Karpas-422 (cell line): ENCODE data around the gene HK2. TPM values are rescaled to one million over a fixed set of nuclear protein-coding genes. Genes with fewer than 3 reads are reported as not detected.

Experiments
- DNase-seq: peaks from one replicate; pipeline ENCODE4 v3.0.0-alpha.2; 2015
- H2AFZ ChIP-seq: fragments of 200-600 bp; sonication (generic); 2 replicates; pipeline ENCODE4 v1.6.1; 2014; ENCODE audit warnings: antibody characterized with exemption, low read length, mixed read lengths
- H3K27ac ChIP-seq: fragments of 200-600 bp; sonication (generic); 2 replicates; pipeline ENCODE4 v1.5.1; 2014; ENCODE audit warnings: mild to moderate bottlenecking, low read length, moderate library complexity
- H3K27me3 ChIP-seq: fragments of 200-600 bp; sonication (generic); 2 replicates; pipeline ENCODE4 v1.6.1; 2014; ENCODE audit warnings: low read length, mixed read lengths
- H3K36me3 ChIP-seq: fragments of 200-600 bp; sonication (generic); 2 replicates; pipeline ENCODE4 v1.6.1; 2014; ENCODE audit warnings: low read length, mixed read lengths; ENCODE audit not compliant: insufficient read depth
- H3K4me1 ChIP-seq: fragments of 200-600 bp; sonication (generic); 2 replicates; pipeline ENCODE4 v1.6.1; 2014; ENCODE audit warnings: mild to moderate bottlenecking, low read length, mixed read lengths
- H3K4me2 ChIP-seq: fragments of 200-600 bp; sonication (generic); 2 replicates; pipeline ENCODE4 v1.6.1; 2014; ENCODE audit warnings: low read length, low read depth, mild to moderate bottlenecking; ENCODE audit not compliant: poor library complexity, severe bottlenecking
- H3K4me3 ChIP-seq: fragments of 200-600 bp; sonication (generic); 2 replicates; pipeline ENCODE4 v1.5.1; 2014; ENCODE audit warnings: mild to moderate bottlenecking, antibody characterized with exemption, low read length, mixed read lengths
- H3K79me2 ChIP-seq: fragments of 200-600 bp; sonication (generic); 2 replicates; pipeline ENCODE4 v1.6.1; 2014; ENCODE audit warnings: mild to moderate bottlenecking, low read length, mixed read lengths
- H3K9ac ChIP-seq: fragments of 200-600 bp; sonication (generic); 2 replicates; pipeline ENCODE4 v1.6.0; 2014; ENCODE audit warnings: low read length
- H3K9me2 ChIP-seq: fragments of 200-600 bp; sonication (generic), shearing (Covaris generic); replicated peaks from 2 replicates; pipeline ENCODE4 v1.6.0; 2014; ENCODE audit warnings: mild to moderate bottlenecking, low read length, moderate library complexity; ENCODE audit not compliant: insufficient read depth
- H3K9me3 ChIP-seq: fragments of 300-700, 200-600 bp; sonication (generic); 2 replicates; pipeline ENCODE4 v1.6.1; 2014; ENCODE audit warnings: low read length, mixed read lengths
- H4K20me1 ChIP-seq: fragments of 200-600 bp; sonication (generic); 2 replicates; pipeline ENCODE4 v1.6.1; 2014; ENCODE audit warnings: mild to moderate bottlenecking, antibody characterized with exemption, low read length, low read depth; ENCODE audit not compliant: insufficient read depth
- total RNA-seq: library from RNA; depleted of rRNA; stranded (reverse); fragments of >200 nt; shearing (Covaris generic); gene quantifications from 2 replicates; pipeline ENCODE4 v1.2.3, GENCODE V29; 2014; ENCODE audit warnings: low replicate concordance

Gene HK2
- total RNA-seq, 1 experiment from 2014 or later = 80.7 TPM

GRCh38 chr2:74873012-74873665, 39.2 kb downstream of the HK2 start:
- H3K36me3 ChIP-seq = peaks cover 68% of the 10 kb centered on the region
- H3K79me2 ChIP-seq = peaks cover 57% of the 10 kb centered on the region
- H3K4me3 ChIP-seq = no peak overlapping the region
- H4K20me1 ChIP-seq = peaks cover 55% of the 10 kb centered on the region
- no peaks in the 10 kb centered on the region for H3K9me3 ChIP-seq
- DNase-seq = no peak
- no peaks in the 10 kb centered on the region for H3K27me3 ChIP-seq
- no peak overlapping the region for H3K4me2 ChIP-seq
- no peak overlapping the region for H3K27ac ChIP-seq
- H3K4me1 ChIP-seq = peaks cover 10% of the 10 kb centered on the region; the same call in 1 of the 2 replicates
- no peaks in the 10 kb centered on the region for H3K9me2 ChIP-seq
- H3K9ac ChIP-seq = no peak overlapping the region
- no peak overlapping the region for H2AFZ ChIP-seq

DNA sequence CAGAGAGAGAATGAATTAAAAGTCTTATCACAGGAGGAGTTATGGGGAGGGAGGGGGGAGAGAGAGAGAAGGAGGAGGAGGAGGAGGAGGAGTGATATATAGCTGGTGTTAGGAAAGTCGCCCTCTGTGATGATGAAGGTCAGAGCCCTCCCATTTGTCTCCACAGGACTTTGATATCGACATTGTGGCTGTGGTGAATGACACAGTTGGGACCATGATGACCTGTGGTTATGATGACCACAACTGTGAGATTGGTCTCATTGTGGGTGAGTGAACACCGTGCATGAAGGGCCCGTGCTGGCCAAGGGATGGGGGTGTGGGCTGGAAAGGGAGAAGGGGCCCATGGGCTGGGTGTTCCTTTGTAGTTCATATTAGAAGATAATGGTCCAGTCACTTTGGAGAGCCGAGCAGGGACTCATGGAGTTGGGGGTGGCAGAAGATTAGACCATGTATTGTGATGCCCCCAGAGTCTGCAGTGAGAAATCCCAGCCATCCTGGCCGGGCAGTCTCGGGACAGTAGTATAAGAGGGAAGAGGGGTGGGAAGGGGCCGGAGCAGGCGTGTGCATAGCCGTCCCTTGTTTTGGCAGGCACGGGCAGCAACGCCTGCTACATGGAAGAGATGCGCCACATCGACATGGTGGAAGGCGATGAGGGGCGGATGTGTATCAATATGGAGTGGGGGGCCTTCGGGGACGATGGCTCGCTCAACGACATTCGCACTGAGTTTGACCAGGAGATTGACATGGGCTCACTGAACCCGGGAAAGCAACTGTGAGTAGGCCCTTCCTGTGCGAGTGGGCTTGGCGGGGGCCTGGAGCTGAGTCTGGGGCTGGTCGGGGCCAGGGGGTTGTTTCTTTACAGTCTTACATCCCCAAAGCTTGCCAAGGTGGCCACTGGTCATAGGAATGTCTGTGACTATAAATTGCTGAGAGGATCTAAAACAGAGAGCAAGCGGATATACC, 40.0 kb downstream of the HK2 start:
- Histone ChIP-seq H3K9me2 (no peaks in the 10 kb centered on the region), H3K4me2 (no peak overlapping the region), H3K79me2 (peaks cover 49% of the 10 kb centered on the region), H3K9ac (no peak overlapping the region), H3K27me3 (no peaks in the 10 kb centered on the region), H4K20me1 (peaks cover 46% of the 10 kb centered on the region), H3K27ac (no peak overlapping the region), H3K4me1 (peaks cover 7% of the 10 kb centered on the region; the same call in 1 of the 2 replicates), H2AFZ (no peak overlapping the region), H3K36me3 (peaks cover 69% of the 10 kb centered on the region), H3K9me3 (no peaks in the 10 kb centered on the region), H3K4me3 (no peak overlapping the region)
- no peak for DNase-seq

- no peak overlapping the region for H3K9ac ChIP-seq
- H2AFZ ChIP-seq = no peak overlapping the region
- no peak overlapping the region for H3K27ac ChIP-seq
- no peaks in the 10 kb centered on the region for H3K9me3 ChIP-seq
- H4K20me1 ChIP-seq = peaks cover 43% of the 10 kb centered on the region
- H3K4me2 ChIP-seq = no peak overlapping the region
- H3K79me2 ChIP-seq = peaks cover 25% of the 10 kb centered on the region
- DNase-seq = peak; percentile 90
- no peak overlapping the region for H3K4me3 ChIP-seq
- peaks cover 77% of the 10 kb centered on the region for H3K36me3 ChIP-seq
- no peaks in the 10 kb centered on the region for H3K27me3 ChIP-seq
- H3K9me2 ChIP-seq = no peaks in the 10 kb centered on the region
- no peaks in the 10 kb centered on the region for H3K4me1 ChIP-seq
These were observed 42.4 kb downstream of the HK2 start for GRCh38 chr2:74876081-74876886.

DNA sequence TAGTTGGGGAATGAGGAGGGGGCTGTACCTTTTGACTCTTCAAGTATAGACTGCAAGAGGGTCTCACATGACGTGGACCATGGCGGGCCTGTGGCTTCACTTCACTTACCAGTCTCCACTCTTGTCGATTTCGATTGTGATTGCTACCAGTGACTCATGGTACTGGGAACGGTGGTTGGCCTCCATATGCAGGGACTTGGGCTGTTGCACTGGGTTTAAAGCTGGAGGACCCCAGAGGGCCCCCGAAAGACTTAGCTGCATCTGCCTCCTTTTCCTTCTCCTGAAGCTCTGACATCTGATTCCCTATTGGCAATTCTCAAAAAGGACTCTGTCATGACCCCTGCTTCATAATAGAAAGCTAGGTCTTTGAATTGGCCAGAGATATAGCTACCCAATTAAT, 43.4 kb downstream of the HK2 start:
- no peak overlapping the region for H3K4me2 ChIP-seq
- H3K9me2 ChIP-seq = no peaks in the 10 kb centered on the region
- H3K9ac ChIP-seq = no peak overlapping the region
- no peaks in the 10 kb centered on the region for H3K27me3 ChIP-seq
- H3K27ac ChIP-seq = no peak overlapping the region
- no peak overlapping the region for H2AFZ ChIP-seq
- H3K36me3 ChIP-seq = peaks cover 76% of the 10 kb centered on the region
- H3K9me3 ChIP-seq = no peaks in the 10 kb centered on the region
- H3K4me1 ChIP-seq = no peaks in the 10 kb centered on the region
- peaks cover 15% of the 10 kb centered on the region for H3K79me2 ChIP-seq
- peaks cover 34% of the 10 kb centered on the region for H4K20me1 ChIP-seq
- DNase-seq = no peak
- no peak overlapping the region for H3K4me3 ChIP-seq

DNA sequence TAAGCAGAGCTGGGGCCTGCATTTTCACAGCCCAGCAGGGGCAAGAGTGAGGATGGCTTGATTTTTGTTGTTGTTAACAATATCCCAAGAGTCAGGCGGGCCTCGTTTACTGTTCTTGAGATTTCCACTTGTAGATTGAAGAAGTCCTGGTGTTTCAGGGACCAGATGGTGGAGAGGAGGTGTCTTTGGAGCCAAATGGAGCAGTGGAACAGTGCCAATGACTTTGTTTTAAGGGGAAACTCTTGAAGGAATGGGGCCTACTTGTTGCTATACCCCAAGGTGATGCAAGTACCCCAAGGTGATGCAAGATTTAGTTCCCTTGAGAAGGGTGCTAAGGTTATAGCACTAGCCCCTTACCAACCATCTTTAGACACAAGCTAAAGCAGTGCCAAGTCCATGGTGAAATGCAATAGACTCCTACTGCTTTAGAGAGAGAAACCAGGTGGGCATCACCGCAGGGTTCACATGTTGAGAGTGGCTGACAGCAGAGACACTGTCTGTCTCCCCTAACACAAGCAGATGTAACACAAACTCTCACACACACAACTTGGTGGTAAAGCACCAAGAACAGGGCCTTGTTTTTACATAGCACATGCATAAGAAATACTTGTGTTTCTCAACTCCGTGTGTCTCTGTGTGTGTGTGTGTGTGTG, 44.0 kb downstream of the HK2 start:
- peaks cover 10% of the 10 kb centered on the region for H3K79me2 ChIP-seq
- H3K36me3 ChIP-seq = peaks cover 75% of the 10 kb centered on the region

DNA sequence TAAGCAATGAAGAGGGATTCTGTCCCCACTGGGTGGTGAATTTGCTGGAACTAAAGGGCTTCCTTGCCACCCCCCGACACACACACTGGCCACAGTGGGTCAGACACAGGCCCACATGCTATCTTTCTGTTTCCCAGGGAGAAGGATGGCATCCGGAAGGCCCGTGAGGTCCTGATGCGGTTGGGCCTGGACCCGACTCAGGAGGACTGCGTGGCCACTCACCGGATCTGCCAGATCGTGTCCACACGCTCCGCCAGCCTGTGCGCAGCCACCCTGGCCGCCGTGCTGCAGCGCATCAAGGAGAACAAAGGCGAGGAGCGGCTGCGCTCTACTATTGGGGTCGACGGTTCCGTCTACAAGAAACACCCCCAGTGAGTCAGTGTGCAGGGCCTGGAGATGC, 44.6 kb downstream of the HK2 start:
- DNase-seq = no peak
- peaks cover 25% of the 10 kb centered on the region; the same call in 1 of the 2 replicates for H4K20me1 ChIP-seq
- no peaks in the 10 kb centered on the region for H3K9me3 ChIP-seq
- H3K36me3 ChIP-seq = peaks cover 75% of the 10 kb centered on the region
- no peaks in the 10 kb centered on the region for H3K9me2 ChIP-seq
- H3K4me2 ChIP-seq = no peak overlapping the region
- peaks cover 7% of the 10 kb centered on the region for H3K79me2 ChIP-seq
- no peaks in the 10 kb centered on the region for H3K27me3 ChIP-seq
- no peak overlapping the region for H3K9ac ChIP-seq
- H3K4me1 ChIP-seq = no peaks in the 10 kb centered on the region
- no peak overlapping the region for H2AFZ ChIP-seq
- no peak overlapping the region for H3K27ac ChIP-seq
- no peak overlapping the region for H3K4me3 ChIP-seq

More for the DNA sequence above, 44.0 kb downstream of the HK2 start:
- Histone ChIP-seq H3K9me3 (no peaks in the 10 kb centered on the region), H3K4me3 (no peak overlapping the region), H3K27me3 (no peaks in the 10 kb centered on the region), H3K4me2 (no peak overlapping the region), H3K4me1 (no peaks in the 10 kb centered on the region), H3K9ac (no peak overlapping the region), H3K9me2 (no peaks in the 10 kb centered on the region), H4K20me1 (peaks cover 30% of the 10 kb centered on the region), H2AFZ (no peak overlapping the region), H3K27ac (no peak overlapping the region)
- DNase-seq = no peak

DNA sequence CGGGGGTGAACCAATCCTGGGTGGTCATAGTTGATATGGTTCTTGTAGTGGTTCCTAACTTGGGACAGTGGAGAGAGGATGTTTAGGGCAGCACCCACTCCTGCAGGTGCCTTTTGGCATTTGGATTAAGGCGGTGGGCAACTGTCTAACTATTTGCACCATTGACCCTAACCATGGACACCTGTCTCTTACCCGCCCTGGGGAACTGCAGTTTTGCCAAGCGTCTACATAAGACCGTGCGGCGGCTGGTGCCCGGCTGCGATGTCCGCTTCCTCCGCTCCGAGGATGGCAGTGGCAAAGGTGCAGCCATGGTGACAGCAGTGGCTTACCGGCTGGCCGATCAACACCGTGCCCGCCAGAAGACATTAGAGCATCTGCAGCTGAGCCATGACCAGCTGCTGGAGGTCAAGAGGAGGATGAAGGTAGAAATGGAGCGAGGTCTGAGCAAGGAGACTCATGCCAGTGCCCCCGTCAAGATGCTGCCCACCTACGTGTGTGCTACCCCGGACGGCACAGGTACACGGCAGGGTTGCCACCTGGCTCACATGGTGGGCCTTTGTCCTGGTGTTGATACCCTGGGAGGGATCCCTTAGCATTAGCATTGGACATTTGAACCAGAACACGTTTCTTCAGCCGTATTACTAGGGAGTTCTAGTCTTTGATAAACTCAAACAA, 46.3 kb downstream of the HK2 start:
- peaks cover 24% of the 10 kb centered on the region; the same call in 1 of the 2 replicates for H4K20me1 ChIP-seq
- no peaks in the 10 kb centered on the region for H3K27me3 ChIP-seq
- no peak overlapping the region for H3K27ac ChIP-seq
- no peak overlapping the region for H3K4me3 ChIP-seq
- peaks cover 83% of the 10 kb centered on the region for H3K36me3 ChIP-seq
- H2AFZ ChIP-seq = no peak overlapping the region
- H3K4me2 ChIP-seq = no peak overlapping the region
- no peaks in the 10 kb centered on the region for H3K4me1 ChIP-seq
- no peaks in the 10 kb centered on the region for H3K9me3 ChIP-seq
- H3K9me2 ChIP-seq = no peaks in the 10 kb centered on the region
- DNase-seq = no peak
- no peak overlapping the region for H3K9ac ChIP-seq
- H3K79me2 ChIP-seq = peaks cover 7% of the 10 kb centered on the region
